Fibroblast of skin of back (primary cell): ENCODE results near the gene AIFM1.

Experiments used
- DNase-seq: peaks from one replicate; pipeline ENCODE4 v3.0.0-alpha.2; 2013

AIFM1 gene

DNA sequence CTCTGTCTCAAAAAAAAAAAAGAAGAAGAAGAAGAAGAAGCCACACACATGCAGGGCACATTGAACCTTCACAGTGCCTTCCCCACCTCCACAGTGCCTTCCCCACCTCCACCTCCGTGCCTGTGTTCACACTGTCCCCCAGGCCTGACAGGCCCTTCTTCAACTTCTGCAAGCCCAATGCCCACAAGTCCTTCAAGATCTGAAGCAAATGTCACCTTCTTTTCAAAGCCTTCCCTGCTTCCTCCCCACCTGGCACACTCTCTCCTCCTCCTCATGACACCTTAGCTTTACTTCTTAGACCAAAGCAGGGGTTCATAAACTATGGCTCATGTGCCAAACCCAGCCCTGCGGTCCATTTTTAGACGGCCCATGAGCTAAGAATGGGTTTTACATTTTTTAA, 75.3 kb downstream of the AIFM1 start:
- no peak for DNase-seq

DNA sequence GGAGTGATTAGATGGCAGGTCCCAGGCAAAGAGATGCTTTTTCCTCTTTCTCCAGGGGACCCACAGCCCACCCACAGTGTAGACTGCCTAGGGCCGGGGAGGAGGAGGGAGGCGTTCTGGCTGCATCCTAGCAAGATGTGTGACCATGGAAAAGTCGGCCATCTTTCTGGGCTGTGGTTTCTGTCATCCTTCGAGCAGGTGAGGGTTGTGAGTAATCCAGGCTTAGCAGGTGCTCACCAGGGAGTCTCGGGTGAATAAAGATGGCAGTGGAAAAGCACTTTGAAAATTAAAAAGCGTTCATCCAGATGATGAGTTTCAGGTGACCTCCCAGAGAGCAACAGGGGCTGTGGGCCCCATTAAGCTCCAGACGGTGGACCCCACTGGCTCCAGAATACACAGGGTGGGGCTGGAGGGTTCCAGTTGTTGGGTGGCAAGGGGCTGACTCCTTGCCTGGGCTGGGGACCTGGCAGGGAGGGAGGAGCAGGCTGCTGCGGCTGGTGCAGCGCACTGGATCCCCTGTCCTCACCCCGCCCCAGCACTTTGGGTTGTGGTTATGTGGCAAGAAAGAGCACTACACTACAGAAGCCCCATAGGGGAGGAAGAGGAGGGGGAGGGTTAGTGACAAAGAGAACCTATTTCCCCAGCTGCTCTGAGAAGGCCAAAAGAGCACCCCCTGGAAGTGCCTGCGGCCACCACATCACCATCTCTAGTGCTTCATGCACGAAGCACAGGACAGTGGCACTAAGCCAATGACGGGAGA, 79.0 kb downstream of the AIFM1 start:
- no peak for DNase-seq

DNA sequence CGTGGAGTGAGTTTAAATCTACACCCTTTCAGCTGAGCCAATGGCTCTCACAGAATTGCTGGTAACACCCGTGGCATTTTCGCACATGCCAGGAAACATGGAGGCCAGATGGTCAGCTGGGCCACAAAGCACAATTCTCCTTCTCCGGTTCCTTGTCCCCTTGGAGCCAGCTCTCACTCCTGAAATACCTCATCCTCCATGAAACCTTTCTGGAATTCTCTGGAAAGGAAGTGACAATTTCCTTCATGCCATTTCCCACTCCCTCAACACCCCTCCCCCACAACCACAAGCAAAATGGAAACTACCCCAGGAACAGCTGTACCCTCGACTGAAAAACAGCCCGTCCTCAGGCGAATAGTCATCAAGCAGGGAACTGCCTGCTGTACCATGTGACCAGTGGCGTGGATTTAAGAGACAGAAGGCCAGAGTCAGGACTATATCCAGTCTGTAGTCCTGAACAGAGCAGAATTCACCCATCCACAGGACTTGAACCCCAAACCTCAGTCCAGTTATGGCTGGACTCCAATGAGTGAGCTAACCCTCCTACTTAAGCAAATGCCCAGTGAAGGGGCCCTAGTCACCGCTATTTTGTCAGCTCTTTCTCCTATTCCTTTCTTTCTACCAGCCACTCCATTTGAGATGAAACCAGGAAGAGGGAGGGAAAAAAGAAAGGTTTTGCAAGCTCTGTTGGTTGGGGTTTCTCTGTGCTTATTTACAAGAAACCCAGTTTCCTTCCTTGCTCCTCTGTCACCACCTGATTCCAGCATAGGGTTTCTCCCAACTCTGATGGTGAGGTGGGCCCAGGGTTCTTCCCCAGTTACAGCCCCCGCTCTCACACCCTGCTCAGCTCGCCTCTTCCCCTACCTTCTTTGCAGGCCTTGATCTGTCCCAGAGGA, 79.8 kb downstream of the AIFM1 start:
- DNase-seq: peak; percentile 42

DNA sequence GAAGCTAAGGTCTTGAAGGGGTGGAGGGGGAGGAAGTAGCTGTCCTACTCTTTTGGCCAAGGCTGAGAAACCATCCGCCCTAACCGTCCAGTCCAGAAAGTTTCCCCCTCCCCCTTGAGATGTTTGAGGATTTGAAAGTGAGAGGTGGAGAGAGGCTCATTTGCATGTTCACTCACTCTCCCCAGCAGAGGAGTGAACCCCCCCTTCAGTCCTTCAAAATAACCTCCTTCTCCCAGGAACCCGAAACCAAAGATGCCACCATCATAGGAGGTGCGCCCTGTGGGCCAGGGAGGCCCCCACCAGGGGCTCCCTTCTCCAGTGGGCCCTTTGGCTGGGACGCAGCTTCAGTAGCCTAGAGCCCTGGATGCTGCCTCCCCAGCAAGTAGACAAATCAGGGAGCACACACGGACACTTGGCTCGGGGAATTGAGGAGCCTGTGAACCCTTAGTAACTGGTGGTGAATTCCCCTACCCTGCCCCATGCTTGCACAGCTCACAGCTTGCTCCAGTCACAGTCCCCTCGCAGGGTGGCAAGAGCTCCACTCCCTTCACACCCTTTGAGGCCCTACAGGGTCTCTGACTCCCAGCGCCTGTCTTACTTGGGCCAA, 80.9 kb downstream of the AIFM1 start:
- DNase-seq: no peak

DNA sequence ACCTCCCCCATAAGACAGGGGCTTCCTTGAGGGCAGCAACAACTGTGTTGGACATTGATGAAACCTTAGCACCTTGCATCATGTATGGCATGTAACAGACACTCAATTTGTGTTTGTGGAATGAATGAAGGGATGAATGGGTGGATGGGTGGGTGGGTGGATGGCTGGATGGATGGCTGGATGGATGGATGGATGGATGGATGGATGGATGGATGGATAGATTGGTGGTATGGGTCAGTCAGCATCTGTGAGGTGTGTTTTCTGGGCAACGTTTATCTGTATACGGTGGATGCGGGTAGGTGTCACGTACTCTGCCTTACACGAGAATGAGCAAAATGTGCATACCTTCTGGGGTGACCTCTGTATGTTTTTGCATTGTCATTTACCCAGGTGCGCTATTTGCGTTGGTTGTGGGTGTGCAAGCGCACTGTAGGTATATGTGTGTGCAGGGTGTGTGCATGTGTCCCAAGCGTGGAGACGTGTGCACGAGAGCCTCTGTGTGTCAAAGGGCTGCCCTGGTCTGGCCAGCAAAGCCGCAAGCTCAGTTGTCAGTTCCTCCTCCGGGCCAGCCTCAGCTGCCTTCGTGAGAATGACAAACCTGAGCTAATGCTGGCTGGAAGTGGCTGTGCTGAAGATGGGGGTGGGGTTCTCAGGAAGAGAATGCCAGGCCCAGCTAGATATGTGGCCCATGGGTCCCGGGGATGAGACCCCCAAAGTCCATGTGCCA, 81.8 kb downstream of the AIFM1 start:
- no peak for DNase-seq

DNA sequence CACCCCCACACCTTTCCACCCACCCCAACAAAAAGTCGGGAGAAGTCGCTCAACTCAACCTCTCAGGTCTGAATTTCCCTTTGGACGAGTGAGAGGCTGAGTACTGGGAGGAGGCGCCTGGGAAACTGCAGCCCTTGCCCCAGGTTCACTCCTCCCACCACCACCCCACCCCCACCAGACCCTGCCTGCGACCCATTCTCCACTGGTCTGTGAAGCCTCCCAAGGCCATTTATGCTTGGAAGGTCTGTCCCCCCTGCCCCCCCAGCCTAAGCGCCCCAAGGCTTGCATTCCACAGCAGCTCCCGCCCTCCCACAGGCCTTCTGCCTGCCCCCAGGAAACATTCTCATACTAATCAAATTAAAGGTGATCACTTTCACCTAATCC, 82.5 kb downstream of the AIFM1 start:
- DNase-seq: no peak

DNA sequence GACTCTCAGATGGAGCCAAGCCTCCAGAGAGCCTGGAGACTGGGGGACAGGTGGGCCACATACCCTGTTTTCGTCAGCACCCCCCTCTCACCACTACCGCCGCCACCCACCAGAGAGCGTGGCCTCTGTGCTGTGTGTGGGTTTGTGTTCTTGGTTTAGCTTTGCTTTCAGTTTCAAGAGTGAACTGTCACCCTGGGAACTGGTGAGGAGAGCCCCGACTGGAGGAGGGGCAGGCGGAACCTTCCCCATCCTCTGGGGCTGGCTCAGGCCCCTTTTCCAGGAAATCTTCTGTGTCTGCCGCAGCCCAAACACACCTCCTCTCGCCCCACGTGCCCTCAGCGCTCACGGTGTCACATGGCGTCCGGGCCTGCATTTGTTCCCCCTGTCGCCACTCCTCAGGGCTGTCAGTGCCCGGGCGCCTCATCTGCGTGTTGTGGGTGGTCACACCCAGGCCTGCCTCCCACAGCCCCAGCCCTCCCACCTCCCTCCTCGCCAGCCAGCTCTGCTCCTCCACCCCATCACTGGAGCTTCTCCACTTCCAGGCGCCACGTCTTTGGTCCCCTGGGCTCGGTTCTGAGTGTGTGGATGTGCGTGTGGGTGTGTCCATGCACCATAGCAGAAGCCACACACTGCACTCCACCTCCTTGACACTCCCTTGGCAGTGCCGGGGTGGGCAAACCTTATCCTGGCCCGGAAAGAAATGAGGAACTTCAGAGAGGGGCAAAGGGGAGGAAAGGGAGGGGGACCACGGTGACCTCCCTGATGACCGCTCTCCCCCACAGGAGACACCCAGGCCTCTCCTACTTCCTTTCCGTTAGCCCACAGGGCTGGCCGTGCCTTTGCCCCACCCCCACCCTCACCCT, 83.2 kb downstream of the AIFM1 start:
- DNase-seq: peak; percentile 46

DNA sequence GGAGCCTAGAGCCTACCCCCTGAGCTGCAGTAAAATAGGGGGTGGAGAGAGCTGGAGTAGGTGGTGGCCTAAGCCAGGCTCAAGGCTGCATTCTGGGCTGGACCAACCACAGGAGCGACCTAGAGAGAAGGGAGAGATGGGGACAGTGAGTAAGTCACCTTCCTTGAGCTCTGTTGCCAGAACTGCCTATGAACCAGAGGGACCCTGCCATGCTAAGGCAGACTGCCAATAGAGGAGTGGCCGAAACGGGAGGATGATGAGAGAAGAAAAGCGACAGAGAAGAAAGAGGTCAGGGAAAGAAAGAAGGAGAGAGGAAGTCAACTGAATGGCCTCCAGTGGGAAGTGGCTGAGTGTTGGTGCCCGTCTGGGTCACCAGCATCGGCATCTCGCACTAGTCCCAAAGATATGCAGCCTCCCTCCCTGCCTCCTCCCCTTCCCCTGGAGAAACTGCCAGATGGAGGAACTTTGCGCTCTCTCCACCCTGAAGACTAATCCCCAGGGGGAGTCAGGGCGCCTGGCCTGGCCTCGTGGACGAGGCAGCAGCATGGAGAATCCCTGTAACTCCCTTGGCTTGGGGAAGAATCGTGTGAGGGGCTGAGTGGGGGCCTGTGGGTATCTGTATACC, 84.1 kb downstream of the AIFM1 start:
- DNase-seq: peak; percentile 56

DNA sequence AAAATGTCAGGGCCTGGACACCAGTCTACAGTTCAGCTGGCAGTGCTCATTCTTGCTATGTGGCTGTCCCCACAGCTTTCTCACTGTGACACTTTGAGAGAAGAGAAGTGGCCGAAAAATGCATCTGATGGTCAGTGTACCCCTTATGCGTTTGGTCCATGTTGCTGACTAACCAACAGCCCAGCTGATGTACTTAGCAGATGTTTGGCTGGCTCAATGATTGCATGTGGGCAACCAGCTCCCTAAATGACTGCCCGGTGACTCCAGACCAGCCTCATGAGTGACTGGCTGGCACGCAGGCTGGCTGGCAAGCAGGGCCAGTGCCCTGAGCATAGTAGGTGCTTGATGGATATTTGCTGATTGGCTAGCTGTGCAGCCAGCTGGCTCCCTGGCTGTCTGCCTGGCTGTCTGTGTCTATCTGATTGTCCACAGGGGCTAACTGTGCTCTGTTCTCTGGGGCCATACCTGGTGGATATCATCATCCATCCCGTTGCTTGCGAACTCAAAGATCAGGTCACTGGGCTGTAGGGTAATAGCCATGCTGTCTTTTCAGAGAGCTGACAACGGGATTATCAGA, 84.8 kb downstream of the AIFM1 start:
- DNase-seq: no peak

DNA sequence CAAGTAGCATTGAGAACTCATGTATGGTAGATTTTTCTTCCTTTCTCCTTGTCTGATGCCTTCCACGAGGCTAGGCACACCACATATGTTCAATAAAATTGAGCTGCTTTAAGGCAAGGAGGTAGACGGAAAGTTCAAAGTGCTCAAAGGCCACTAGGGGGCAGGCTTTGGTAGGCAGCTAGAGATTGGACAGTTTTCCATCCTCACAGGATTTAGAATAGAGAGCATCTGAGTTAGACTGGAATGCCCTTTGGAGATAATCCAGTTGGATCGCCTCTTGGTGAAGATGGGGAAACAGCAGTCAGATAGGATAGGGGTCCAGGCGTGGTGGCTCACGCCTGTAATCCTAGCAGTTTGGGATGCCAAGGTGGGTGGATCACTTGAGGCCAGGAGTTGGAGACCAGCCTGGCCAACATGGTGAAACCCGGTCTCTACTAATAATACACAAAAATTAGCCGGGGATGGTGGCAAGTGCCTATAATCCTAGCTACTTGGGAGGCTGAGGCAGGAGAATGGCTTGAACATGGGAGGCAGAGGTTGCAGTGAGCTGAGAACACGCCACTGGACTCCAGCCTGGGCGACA, 85.7 kb downstream of the AIFM1 start:
- peak; percentile 70 for DNase-seq
